ENCODE data around the gene RPL15. TPM values are rescaled to one million over a fixed set of nuclear protein-coding genes. Genes with fewer than 3 reads are reported as not detected.

Gene RPL15
- total and polyA plus RNA-seq, 10 of the 15 experiments (the other 5 are each of a cell fraction or from before 2014, with no cell fraction given): 2,885 to 10,761 (median 4,017) TPM

- TF ChIP-seq MEF2B (IDR thresholded peaks at IDR 0.05; ENCODE audit: partially characterized antibody, poor library complexity, severe bottlenecking) (peak; percentile 94), CEBPZ (IDR thresholded peaks at IDR 0.05; ENCODE audit: low read depth, low read length) (no peak), MYC (IDR thresholded peaks at IDR 0.05; ENCODE audit: insufficient read depth, insufficient read length, insufficient replicate concordance, low read length, severe bottlenecking) (no peak), RUNX3 (IDR thresholded peaks at IDR 0.05; ENCODE audit: low read length) (peak; percentile 44; the same call in 1 of the 2 replicates), PAX5 (IDR thresholded peaks at IDR 0.05; ENCODE audit: borderline replicate concordance, low read depth, low read length) (no peak)
These were observed 35.7 kb downstream of the RPL15 start (continued) for GRCh38 chr3:23952646-23953045.

DNA sequence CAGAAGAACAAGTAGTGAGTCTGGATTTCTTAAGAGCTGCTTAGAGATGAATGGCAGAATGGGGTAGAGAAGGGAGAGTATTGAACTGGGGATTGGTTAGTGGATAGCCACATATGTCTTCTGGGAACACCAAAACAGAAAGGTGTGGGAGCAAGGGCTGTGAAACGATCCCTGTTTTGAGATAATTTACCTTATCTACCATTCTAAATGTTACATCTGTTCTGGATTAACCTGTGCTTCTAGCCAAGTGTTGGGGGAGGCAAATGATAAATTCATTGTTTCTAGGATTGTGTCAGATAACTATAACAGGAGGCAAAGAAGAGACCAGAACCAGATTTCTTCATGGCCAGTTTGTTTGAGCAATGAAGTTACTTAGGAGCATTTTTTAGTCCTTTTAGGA is 36.6 kb downstream of the RPL15 start:
- DNase-seq (ENCODE audit: low read depth, low spot score) (no peak), FAIRE-seq (no peak), ATAC-seq (no peak)
- H3K36me3 ChIP-seq (ENCODE audit: control insufficient read depth in 2 of 2, insufficient read depth in 2 of 2, low read length in 1 of 2): no peaks in the 10 kb centered on the region
- H3K4me1 ChIP-seq (ENCODE audit: control insufficient read depth, insufficient read depth, low read length): peaks cover 17% of the 10 kb centered on the region
- intact Hi-C loops (cut with micrococcal nuclease; ENCODE audit: unreplicated experiment): loop anchor here (5.0 kb wide), 1 partner anchor 146 kb away; the partner anchor contains the start of gene UBE2E1
- no TSS peak for BruUV-seq (replicated peaks)
- H3K4me3 ChIP-seq: no peak overlapping the region
- in situ Hi-C loops (cut with MboI): no loop called here
- SMC1A ChIA-PET (ENCODE audit: uncharacterized antibody, unreplicated experiment): interaction anchor here (0.9 to 1.6 kb wide), 3 partner anchors 39 to 119 kb away, joined by 3 to 4 read pairs (median 3); no protein-coding TSS in a partner anchor
- no peaks in the 10 kb centered on the region for H4K20me1 ChIP-seq (ENCODE audit: control insufficient read depth, insufficient read depth)
- H3K79me2 ChIP-seq (ENCODE audit: control insufficient read depth, insufficient read depth, low read length): peaks cover 15% of the 10 kb centered on the region
- CTCF ChIA-PET: interaction anchor here (0.6 to 1.5 kb wide), 6 partner anchors 9 to 124 kb away, joined by 3 to 4 read pairs (median 3); no protein-coding TSS in a partner anchor
- POLR2A ChIA-PET: interaction anchor here (0.6 to 0.7 kb wide), 2 partner anchors 60 to 365 kb away, joined by 3 to 5 read pairs; no protein-coding TSS in a partner anchor
- 100% methylated on average over 1 of the region's 1 CpG for WGBS (ENCODE audit: insufficient coverage, insufficient replicate concordance, low lambda C conversion rate, missing lambda C conversion rate)
- H3K27ac ChIP-seq (ENCODE audit: control insufficient read depth, insufficient read depth): no peak overlapping the region
- no peaks in the 10 kb centered on the region for H3K27me3 ChIP-seq (replicated peaks in 1 of 2; ENCODE audit: control insufficient read depth in 2 of 2, insufficient read depth in 2 of 2, low read length in 1 of 2)
- no peak overlapping the region for H3K4me2 ChIP-seq (ENCODE audit: control insufficient read depth, insufficient read depth)
- H3K9me3 ChIP-seq (replicated peaks; ENCODE audit: control insufficient read depth, insufficient read depth, low read length): no peaks in the 10 kb centered on the region
- no peak overlapping the region for H2AFZ ChIP-seq (ENCODE audit: control insufficient read depth, low read depth, low read length)
- no peak overlapping the region for H3K9ac ChIP-seq (ENCODE audit: control insufficient read depth, insufficient read depth, low read length)
- RAD21 ChIA-PET (ENCODE audit: unreplicated experiment): no interaction called here
- TF ChIP-seq SMC3 (IDR thresholded peaks at IDR 0.05; ENCODE audit: borderline replicate concordance, low read length) (no peak), CBX5 (IDR thresholded peaks at IDR 0.05; ENCODE audit: low read depth) (no peak), FOXM1 (IDR thresholded peaks at IDR 0.05; ENCODE audit: low read depth, low read length) (no peak), POLR2AphosphoS2 (IDR thresholded peaks at IDR 0.05; ENCODE audit: low read depth, low read length) (no peak), NR2C2 (IDR thresholded peaks at IDR 0.05; ENCODE audit: borderline replicate concordance, control insufficient read depth, insufficient read length, low read depth) (no peak), FOXK2 (IDR thresholded peaks at IDR 0.05) (no peak), SIX5 (IDR thresholded peaks at IDR 0.05; ENCODE audit: low read depth, low read length, severe bottlenecking) (no peak), TCF12 (IDR thresholded peaks at IDR 0.05; ENCODE audit: low read depth, low read length) (no peak), EGR1 (IDR thresholded peaks at IDR 0.05; ENCODE audit: borderline replicate concordance in 1 of 2, low read depth in 2 of 2, low read length in 2 of 2) (no peak), EED (IDR thresholded peaks at IDR 0.05; ENCODE audit: low read depth) (no peak), BMI1 (IDR thresholded peaks at IDR 0.05; ENCODE audit: borderline replicate concordance) (no peak)
- TF ChIP-seq, protein P1, sequence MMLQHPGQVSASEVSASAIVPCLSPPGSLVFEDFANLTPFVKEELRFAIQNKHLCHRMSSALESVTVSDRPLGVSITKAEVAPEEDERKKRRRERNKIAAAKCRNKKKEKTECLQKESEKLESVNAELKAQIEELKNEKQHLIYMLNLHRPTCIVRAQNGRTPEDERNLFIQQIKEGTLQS (IDR thresholded peaks at IDR 0.05; ENCODE audit: borderline replicate concordance, extremely low read depth, low read depth, low read length): no peak
- TF ChIP-seq, protein P2, sequence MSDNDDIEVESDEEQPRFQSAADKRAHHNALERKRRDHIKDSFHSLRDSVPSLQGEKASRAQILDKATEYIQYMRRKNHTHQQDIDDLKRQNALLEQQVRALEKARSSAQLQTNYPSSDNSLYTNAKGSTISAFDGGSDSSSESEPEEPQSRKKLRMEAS (IDR thresholded peaks at IDR 0.05; ENCODE audit: low read depth, low read length): no peak
